Upper lobe of left lung (tissue), 6 donors: ENCODE data around the gene WIPF2. TPM values are rescaled to one million over a fixed set of nuclear protein-coding genes. Genes with fewer than 3 reads are reported as not detected.
A peak's percentile ranks its signal among the peaks of the same experiment; 100 is the strongest.

Experiments used
- ATAC-seq, 2 donors: fragments of 200-7000 bp; cut with Tn5 transposase; one replicate each; pipeline ENCODE4 v1.9.1; 2022; ENCODE audit warnings: mild to moderate bottlenecking in 2 of 2, moderate library complexity in 2 of 2; ENCODE audit not compliant: low FRiP score in 2 of 2
- DNase-seq, 2 donors: peaks; one replicate each; pipeline ENCODE4 v3.0.0-alpha.2; 2019 to 2020
- H3K27ac ChIP-seq, 4 donors: fragments of 200-600 bp; sonication (generic); one replicate each; pipeline ENCODE4 v1.5.1; 2016 to 2019
- H3K27me3 ChIP-seq, 4 donors: fragments of 200-600 bp; sonication (generic); one replicate each; pipeline ENCODE4 v1.5.1; 2017 to 2019
- H3K36me3 ChIP-seq, 4 donors: fragments of 200-600 bp; sonication (generic); one replicate each; pipeline ENCODE4 v1.5.1; 2016 to 2019
- H3K4me1 ChIP-seq, 4 donors: fragments of 200-600 bp; sonication (generic); one replicate each; pipeline ENCODE4 v1.5.1; 2018 to 2019
- H3K4me3 ChIP-seq, 4 donors: fragments of 200-600 bp; sonication (generic); one replicate each; pipeline ENCODE4 v1.5.1; 2017 to 2019; ENCODE audit warnings: mild to moderate bottlenecking in 2 of 4, moderate library complexity in 1 of 4
- H3K9me3 ChIP-seq, 4 donors: fragments of 200-600 bp; sonication (generic); one replicate each; pipeline ENCODE4 v1.5.1; 2018 to 2019
- EP300 ChIP-seq, 4 donors: sonication (generic); formaldehyde crosslinking; IDR thresholded peaks; one replicate each; pipeline ENCODE4 v1.5.1; 2017; ENCODE audit warnings: antibody characterized with exemption in 4 of 4, control low read depth in 2 of 4
- POLR2A ChIP-seq, 4 donors: fragments of 450-650 bp; IDR thresholded peaks; one replicate each; pipeline ENCODE4 v1.5.1; 2016 to 2017; ENCODE audit warnings: antibody characterized with exemption in 4 of 4, mild to moderate bottlenecking in 2 of 4
- POLR2AphosphoS5 ChIP-seq, 2 donors: sonication (generic); formaldehyde crosslinking; IDR thresholded peaks; one replicate each; pipeline ENCODE4 v1.5.1; 2017; ENCODE audit warnings: antibody characterized with exemption in 2 of 2
- WGBS, 2 donors: methylation state at CpG; one replicate each; pipeline ENCODE4 v1.1.5; 2017 to 2018; 5-methylcytosine and 5-hydroxymethylcytosine counted together
- total RNA-seq, 6 donors: library from RNA; depleted of rRNA in 4 of 6; stranded (reverse); fragments of >200 nt in 4 of 6; gene quantifications; one replicate each; pipeline versions ENCODE4 v1.1.0 to v1.2.1, GENCODE V29; 2016 to 2021
- TF ChIP-seq, protein P1 (sequence below), 6 experiments: fragments of 450-650 bp in 4 of 6; fragments of 200-600 bp in 2 of 6; sonication (generic) in 2 of 6; IDR thresholded peaks; one replicate each; pipeline ENCODE4 v1.5.1; 2016 to 2019; ENCODE audit warnings: antibody characterized with exemption in 6 of 6
- donor health status: DM: no; HTN: no; CAD: no; lungs with moderate emphysema.
- donor health status: DM: no; HTN: yes; CAD: no; lungs with severe emphysema.

WIPF2 gene
- total RNA-seq, 6 donors from 2014 or later, result 19.9 to 39.8 (median 26.2) TPM

DNA sequence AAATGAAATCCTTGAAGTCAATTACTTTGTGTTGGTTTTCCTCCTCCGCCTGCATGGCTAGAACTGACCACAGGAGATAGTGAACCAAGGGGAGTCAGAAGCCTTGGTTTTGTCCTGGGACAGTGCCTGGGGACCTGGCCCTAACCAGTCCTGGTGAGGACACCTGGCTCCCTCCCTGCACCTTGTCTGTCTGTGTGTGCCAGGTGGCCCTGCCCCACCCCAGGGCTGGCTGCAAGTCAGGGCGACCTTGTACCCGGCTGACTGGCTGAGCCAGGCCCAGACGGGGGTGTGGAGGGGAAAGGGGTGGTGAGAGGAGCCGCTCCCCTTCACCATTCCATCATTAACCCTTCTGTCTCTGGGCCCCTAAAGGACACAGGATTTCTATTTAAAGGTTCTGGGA is 38.4 kb upstream of the WIPF2 start:
- no peaks in the 10 kb centered on the region for H3K9me3 ChIP-seq
- no peaks in the 10 kb centered on the region for H3K27me3 ChIP-seq
- TF ChIP-seq POLR2AphosphoS5 (IDR thresholded peaks at IDR 0.05) (no peak), POLR2A (IDR thresholded peaks at IDR 0.05) (no peak), EP300 (IDR thresholded peaks at IDR 0.05) (no peak)
- TF ChIP-seq, protein P1, sequence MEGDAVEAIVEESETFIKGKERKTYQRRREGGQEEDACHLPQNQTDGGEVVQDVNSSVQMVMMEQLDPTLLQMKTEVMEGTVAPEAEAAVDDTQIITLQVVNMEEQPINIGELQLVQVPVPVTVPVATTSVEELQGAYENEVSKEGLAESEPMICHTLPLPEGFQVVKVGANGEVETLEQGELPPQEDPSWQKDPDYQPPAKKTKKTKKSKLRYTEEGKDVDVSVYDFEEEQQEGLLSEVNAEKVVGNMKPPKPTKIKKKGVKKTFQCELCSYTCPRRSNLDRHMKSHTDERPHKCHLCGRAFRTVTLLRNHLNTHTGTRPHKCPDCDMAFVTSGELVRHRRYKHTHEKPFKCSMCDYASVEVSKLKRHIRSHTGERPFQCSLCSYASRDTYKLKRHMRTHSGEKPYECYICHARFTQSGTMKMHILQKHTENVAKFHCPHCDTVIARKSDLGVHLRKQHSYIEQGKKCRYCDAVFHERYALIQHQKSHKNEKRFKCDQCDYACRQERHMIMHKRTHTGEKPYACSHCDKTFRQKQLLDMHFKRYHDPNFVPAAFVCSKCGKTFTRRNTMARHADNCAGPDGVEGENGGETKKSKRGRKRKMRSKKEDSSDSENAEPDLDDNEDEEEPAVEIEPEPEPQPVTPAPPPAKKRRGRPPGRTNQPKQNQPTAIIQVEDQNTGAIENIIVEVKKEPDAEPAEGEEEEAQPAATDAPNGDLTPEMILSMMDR (IDR thresholded peaks at IDR 0.05), result no peak
- DNase-seq (peak in 1 of 2 donors; percentile 64), ATAC-seq (no peak)
- H3K4me1 ChIP-seq, result peaks cover 14 to 22% (median 20%) of the 10 kb centered on the region in 4 donors
- WGBS, 2 donors, result 37 to 56% methylated on average over 4 to 5 of the region's 5 CpGs
- peak overlapping the region in 1 of 4 donors; percentile 49 for H3K27ac ChIP-seq
- H3K36me3 ChIP-seq, result peaks cover 0 to 6% (median 0%) of the 10 kb centered on the region in 4 donors
- no peak overlapping the region for H3K4me3 ChIP-seq

DNA sequence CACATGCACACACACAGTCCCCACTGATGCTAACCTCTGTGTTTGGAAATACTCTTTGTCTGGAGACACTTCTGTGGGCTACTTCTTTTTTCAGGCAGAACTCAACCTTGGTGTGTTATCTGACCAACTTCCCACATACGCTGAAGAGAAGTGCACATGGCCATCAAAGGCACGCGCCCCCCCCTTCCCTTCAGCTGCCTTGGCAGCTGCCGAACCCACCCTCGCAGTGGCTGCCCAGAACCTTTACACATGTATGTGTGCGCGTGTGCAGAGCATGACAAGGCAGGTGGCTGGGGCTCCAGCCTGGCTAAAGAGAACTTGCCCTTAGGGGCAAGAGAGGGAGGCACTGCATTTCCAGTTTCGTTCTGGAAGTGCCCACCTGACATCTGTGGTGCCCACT is 37.9 kb upstream of the WIPF2 start:
- DNase-seq (no peak), ATAC-seq (no peak)
- H3K27me3 ChIP-seq, result no peaks in the 10 kb centered on the region
- peaks cover 0 to 6% (median 0%) of the 10 kb centered on the region in 4 donors for H3K36me3 ChIP-seq
- H3K27ac ChIP-seq, result peak overlapping the region in 1 of 4 donors; percentile 11
- H3K4me1 ChIP-seq, result peaks cover 14 to 23% (median 18%) of the 10 kb centered on the region in 4 donors
- H3K4me3 ChIP-seq, result no peak overlapping the region
- no peak for TF ChIP-seq POLR2AphosphoS5 (IDR thresholded peaks at IDR 0.05)
- no peaks in the 10 kb centered on the region for H3K9me3 ChIP-seq
- WGBS, 2 donors, result 73 to 79% methylated on average over 8 of the region's 8 CpGs

DNA sequence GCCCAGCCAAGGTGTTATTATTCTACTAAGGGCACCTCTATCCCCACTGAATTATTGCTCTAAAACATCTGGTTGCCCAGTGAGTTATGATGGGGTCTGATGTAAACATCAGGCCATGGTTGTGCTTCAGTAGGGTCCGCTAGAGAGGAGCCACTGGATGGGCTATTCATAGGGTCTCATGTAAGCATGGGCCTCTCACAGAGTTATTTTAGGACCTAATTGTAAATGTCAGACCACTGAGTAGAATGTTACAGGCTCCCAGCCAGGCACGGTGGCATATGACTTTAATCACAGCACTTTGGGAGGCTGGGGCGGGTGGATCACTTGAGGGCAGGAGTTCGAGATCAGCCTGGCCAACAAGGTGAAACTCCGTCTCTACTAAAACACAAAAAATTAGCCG is 36.5 kb upstream of the WIPF2 start:
- 85 to 95% methylated on average over 6 of the region's 6 CpGs for WGBS, 2 donors
- Histone ChIP-seq H3K27ac (no peak overlapping the region), H3K4me3 (no peak overlapping the region), H3K9me3 (no peaks in the 10 kb centered on the region), H3K36me3 (peaks cover 0 to 6% (median 0%) of the 10 kb centered on the region in 4 donors), H3K27me3 (no peaks in the 10 kb centered on the region), H3K4me1 (peaks cover 4 to 14% (median 6%) of the 10 kb centered on the region in 4 donors)
- ATAC-seq, result no peak
- DNase-seq, result no peak
- TF ChIP-seq POLR2A (IDR thresholded peaks at IDR 0.05) (no peak), EP300 (IDR thresholded peaks at IDR 0.05) (no peak), POLR2AphosphoS5 (IDR thresholded peaks at IDR 0.05) (no peak)
- TF ChIP-seq, protein P1 (IDR thresholded peaks at IDR 0.05), result no peak

DNA sequence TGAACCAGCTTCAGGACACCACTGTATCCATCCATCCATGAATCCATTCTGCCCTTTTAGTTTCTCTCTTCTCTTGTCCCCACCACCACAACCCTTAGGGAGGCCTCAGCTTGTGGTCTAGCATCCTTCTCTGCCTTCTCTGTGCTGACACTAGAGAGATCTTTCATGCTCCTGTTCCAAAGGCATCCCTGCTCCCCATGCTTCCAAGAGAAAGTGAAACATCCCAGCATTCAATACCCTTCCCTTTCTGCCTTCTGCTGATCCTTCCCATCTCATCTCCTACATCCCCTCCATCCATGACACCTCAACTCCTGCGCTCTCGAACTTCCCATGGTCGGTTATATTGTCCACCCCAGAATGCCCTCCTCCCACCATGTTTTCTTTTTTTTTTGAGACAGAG is 31.9 kb upstream of the WIPF2 start:
- H3K4me3 ChIP-seq, result no peak overlapping the region
- H3K27ac ChIP-seq, result no peak overlapping the region
- TF ChIP-seq, protein P1 (IDR thresholded peaks at IDR 0.05), result no peak
- no peak for TF ChIP-seq POLR2A (IDR thresholded peaks at IDR 0.05)
- TF ChIP-seq POLR2AphosphoS5 (IDR thresholded peaks at IDR 0.05), result no peak
- no peak for TF ChIP-seq EP300 (IDR thresholded peaks at IDR 0.05)
- ATAC-seq, result no peak
- DNase-seq, result no peak
- no peaks in the 10 kb centered on the region for H3K27me3 ChIP-seq
- no peaks in the 10 kb centered on the region for H3K36me3 ChIP-seq
- no peaks in the 10 kb centered on the region for H3K9me3 ChIP-seq
- peaks cover 10 to 19% (median 12%) of the 10 kb centered on the region in 4 donors for H3K4me1 ChIP-seq
- 86 to 92% methylated on average over 3 of the region's 3 CpGs for WGBS, 2 donors

DNA sequence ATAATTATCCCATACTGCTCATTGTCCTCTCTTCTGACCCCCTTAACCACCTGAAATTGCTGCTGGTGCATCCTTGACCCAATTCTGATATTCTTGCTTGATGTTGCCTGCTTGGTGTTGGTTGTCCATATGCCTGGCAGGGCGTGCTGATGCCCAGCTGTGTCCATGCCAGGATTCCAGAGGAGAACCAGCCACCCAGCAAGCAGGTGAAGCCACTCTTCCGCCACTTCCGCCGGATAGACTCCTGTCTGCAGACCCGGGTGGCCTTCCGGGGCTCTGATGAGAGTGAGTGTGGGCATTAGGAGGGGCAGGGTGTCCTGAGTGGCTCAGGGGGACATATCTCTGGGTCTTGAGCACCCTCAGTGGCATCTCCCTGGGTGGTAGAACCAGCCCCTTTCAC is 30.4 kb upstream of the WIPF2 start:
- WGBS, 2 donors, result 91 to 96% methylated on average over 4 to 6 of the region's 6 CpGs
- Histone ChIP-seq H3K4me3 (no peak overlapping the region), H3K4me1 (peaks cover 10 to 19% (median 12%) of the 10 kb centered on the region in 4 donors), H3K9me3 (no peaks in the 10 kb centered on the region), H3K27ac (no peak overlapping the region), H3K36me3 (no peaks in the 10 kb centered on the region), H3K27me3 (no peaks in the 10 kb centered on the region)
- ATAC-seq (no peak), DNase-seq (no peak)
- TF ChIP-seq POLR2AphosphoS5 (IDR thresholded peaks at IDR 0.05) (no peak), EP300 (IDR thresholded peaks at IDR 0.05) (no peak), POLR2A (IDR thresholded peaks at IDR 0.05) (no peak)
- TF ChIP-seq, protein P1 (IDR thresholded peaks at IDR 0.05), result no peak
